GM18858 (cell line): ENCODE data around the gene FERMT1.
A peak's percentile ranks its signal among the peaks of the same experiment; 100 is the strongest.

ENCODE experiments used
- ATAC-seq: cut with Tn5 transposase; IDR thresholded peaks from one replicate; pipeline ENCODE4 v1.9.1; 2021; ENCODE audit not compliant: unreplicated experiment

FERMT1 gene

GRCh38 chr20:6122873-6123648, at the start of gene FERMT1:
FERMT1 (minus strand) TSS chr20:6123030; CDS start chr20:6119554, 3,476 bp downstream.
- ATAC-seq: peak; percentile 54

- no peak for ATAC-seq
Measured at GRCh38 chr20:6169251-6169650, 46.4 kb upstream of the FERMT1 start.

GRCh38 chr20:6168204-6168603, 45.4 kb upstream of the FERMT1 start:
- no peak for ATAC-seq

GRCh38 chr20:6165346-6165745, 42.5 kb upstream of the FERMT1 start:
- ATAC-seq: no peak

- ATAC-seq: no peak
Measured at GRCh38 chr20:6164421-6165341, 41.9 kb upstream of the FERMT1 start.

GRCh38 chr20:6160736-6161135, 37.9 kb upstream of the FERMT1 start:
- no peak for ATAC-seq

GRCh38 chr20:6157345-6157744, 34.5 kb upstream of the FERMT1 start:
- ATAC-seq: no peak

- no peak for ATAC-seq
Measured at GRCh38 chr20:6152777-6153176, 29.9 kb upstream of the FERMT1 start.

- ATAC-seq: no peak
Measured at GRCh38 chr20:6148073-6148472, 25.2 kb upstream of the FERMT1 start.

GRCh38 chr20:6142348-6142993, 19.6 kb upstream of the FERMT1 start:
- peak; percentile 79 for ATAC-seq

- no peak for ATAC-seq
Measured at GRCh38 chr20:6140947-6141346, 18.1 kb upstream of the FERMT1 start.

GRCh38 chr20:6135347-6135746, 12.5 kb upstream of the FERMT1 start:
- ATAC-seq: no peak

GRCh38 chr20:6134592-6134991, 11.8 kb upstream of the FERMT1 start:
- ATAC-seq: no peak

- no peak for ATAC-seq
Measured at GRCh38 chr20:6130045-6130444, 7.2 kb upstream of the FERMT1 start.

- no peak for ATAC-seq
Measured at GRCh38 chr20:6127825-6128224, 5.0 kb upstream of the FERMT1 start.

GRCh38 chr20:6126846-6127245, 4.0 kb upstream of the FERMT1 start:
- ATAC-seq: no peak

- ATAC-seq: no peak
Measured at GRCh38 chr20:6123649-6124014, 802 bp upstream of the FERMT1 start.

GRCh38 chr20:6122111-6122872, 538 bp downstream of the FERMT1 start:
- no peak for ATAC-seq

- no peak for ATAC-seq
Measured at GRCh38 chr20:6121504-6121903, 1.3 kb downstream of the FERMT1 start.

GRCh38 chr20:6120491-6120988, 2.3 kb downstream of the FERMT1 start:
- ATAC-seq: no peak

GRCh38 chr20:6116758-6117157, 6.1 kb downstream of the FERMT1 start:
- ATAC-seq: no peak
